Ascending aorta (tissue), 2 donors: ENCODE measurements around the gene SPDEF. TPM values are rescaled to one million over a fixed set of nuclear protein-coding genes. Genes with fewer than 3 reads are reported as not detected.

Source experiments
- DNase-seq, 2 donors: peaks; one replicate each; pipeline ENCODE4 v3.0.0-alpha.2; 2019; ENCODE audit warnings: low spot score in 2 of 2
- H3K27ac ChIP-seq, 2 donors: fragments of 200-600 bp; sonication (generic); one replicate each; pipeline ENCODE4 v1.5.1; 2016 to 2017; ENCODE audit warnings: mild to moderate bottlenecking in 1 of 2
- H3K27me3 ChIP-seq: fragments of 200-600 bp; sonication (generic); one replicate; pipeline ENCODE4 v1.5.1; 2017
- H3K36me3 ChIP-seq, 2 donors: fragments of 200-600 bp; sonication (generic); one replicate each; pipeline ENCODE4 v1.5.1; 2016
- H3K4me1 ChIP-seq, 2 donors: fragments of 200-600 bp; sonication (generic); one replicate each; pipeline ENCODE4 v1.5.1; 2016 to 2017; ENCODE audit warnings: mild to moderate bottlenecking in 1 of 2
- H3K4me3 ChIP-seq, 2 donors: fragments of 200-600 bp; sonication (generic); one replicate each; pipeline ENCODE4 v1.5.1; 2016 to 2017; ENCODE audit warnings: mild to moderate bottlenecking in 1 of 2
- H3K9me3 ChIP-seq, 2 donors: fragments of 200-600 bp; sonication (generic); one replicate each; pipeline ENCODE4 v1.5.1; 2016
- CTCF ChIP-seq, 3 experiments: fragments of 200-600 bp in 2 of 3; fragments of 450-650 bp in 1 of 3; sonication (generic) in 2 of 3; IDR thresholded peaks; one replicate each; pipeline ENCODE4 v1.5.1; 2016 to 2019; ENCODE audit warnings: antibody characterized with exemption in 3 of 3, mild to moderate bottlenecking in 1 of 3, moderate library complexity in 1 of 3
- intact Hi-C: fragments of 100-400 bp; cut with DNase I; formaldehyde crosslinking; loops from one replicate; pipeline ENCODE4 v1.15.1; 2023
- total RNA-seq: library from RNA; depleted of rRNA; stranded (reverse); fragments of >200 nt; gene quantifications from one replicate; pipeline ENCODE4 v1.1.0, GENCODE V29; 2016

SPDEF gene
- total RNA-seq, 1 donor from 2014 or later: not detected

GRCh38 chr6:34553146-34553545 is 3.0 kb downstream of the SPDEF start:
- intact Hi-C loops: no loop called here
- Histone ChIP-seq H3K4me1 (no peaks in the 10 kb centered on the region), H3K27me3 (no peaks in the 10 kb centered on the region), H3K9me3 (peaks cover 0 to 2% of the 10 kb centered on the region in 2 donors), H3K27ac (no peak overlapping the region), H3K4me3 (no peak overlapping the region), H3K36me3 (no peaks in the 10 kb centered on the region)
- TF ChIP-seq CTCF (IDR thresholded peaks at IDR 0.05): no peak
- no peak for DNase-seq

GRCh38 chr6:34552620-34553019 is 3.5 kb downstream of the SPDEF start:
- intact Hi-C loops: no loop called here
- Histone ChIP-seq H3K27me3 (no peaks in the 10 kb centered on the region), H3K36me3 (no peaks in the 10 kb centered on the region), H3K27ac (no peak overlapping the region), H3K4me1 (no peaks in the 10 kb centered on the region), H3K9me3 (no peaks in the 10 kb centered on the region), H3K4me3 (no peak overlapping the region)
- no peak for TF ChIP-seq CTCF (IDR thresholded peaks at IDR 0.05)
- DNase-seq: no peak

- intact Hi-C loops: no loop called here
- Histone ChIP-seq H3K27ac (no peak overlapping the region), H3K27me3 (no peaks in the 10 kb centered on the region), H3K4me3 (no peak overlapping the region), H3K9me3 (no peaks in the 10 kb centered on the region), H3K36me3 (no peaks in the 10 kb centered on the region), H3K4me1 (no peaks in the 10 kb centered on the region)
- TF ChIP-seq CTCF (IDR thresholded peaks at IDR 0.05): no peak
- no peak for DNase-seq
Observed at GRCh38 chr6:34551720-34552119, 4.4 kb downstream of the SPDEF start.

GRCh38 chr6:34549804-34550202 is 6.3 kb downstream of the SPDEF start:
- Histone ChIP-seq H3K4me1 (no peaks in the 10 kb centered on the region), H3K36me3 (no peaks in the 10 kb centered on the region), H3K27ac (no peak overlapping the region), H3K27me3 (no peaks in the 10 kb centered on the region), H3K4me3 (no peak overlapping the region), H3K9me3 (no peaks in the 10 kb centered on the region)
- intact Hi-C loops: no loop called here
- no peak for TF ChIP-seq CTCF (IDR thresholded peaks at IDR 0.05)
- DNase-seq: no peak

GRCh38 chr6:34549026-34549803 is 6.9 kb downstream of the SPDEF start:
- H3K27me3 ChIP-seq: no peaks in the 10 kb centered on the region
- H3K36me3 ChIP-seq: no peaks in the 10 kb centered on the region
- no peak for TF ChIP-seq CTCF (IDR thresholded peaks at IDR 0.05)
- H3K4me3 ChIP-seq: no peak overlapping the region
- no peak overlapping the region for H3K27ac ChIP-seq
- no peaks in the 10 kb centered on the region for H3K9me3 ChIP-seq
- DNase-seq: no peak
- intact Hi-C loops: no loop called here
- no peaks in the 10 kb centered on the region for H3K4me1 ChIP-seq
